ENCODE data around the gene OBSCN. TPM values are rescaled to one million over a fixed set of nuclear protein-coding genes. Genes with fewer than 3 reads are reported as not detected.

OBSCN gene
- total RNA-seq, 2 experiments from 2014 or later, result 29.5 to 45.2 TPM

DNA sequence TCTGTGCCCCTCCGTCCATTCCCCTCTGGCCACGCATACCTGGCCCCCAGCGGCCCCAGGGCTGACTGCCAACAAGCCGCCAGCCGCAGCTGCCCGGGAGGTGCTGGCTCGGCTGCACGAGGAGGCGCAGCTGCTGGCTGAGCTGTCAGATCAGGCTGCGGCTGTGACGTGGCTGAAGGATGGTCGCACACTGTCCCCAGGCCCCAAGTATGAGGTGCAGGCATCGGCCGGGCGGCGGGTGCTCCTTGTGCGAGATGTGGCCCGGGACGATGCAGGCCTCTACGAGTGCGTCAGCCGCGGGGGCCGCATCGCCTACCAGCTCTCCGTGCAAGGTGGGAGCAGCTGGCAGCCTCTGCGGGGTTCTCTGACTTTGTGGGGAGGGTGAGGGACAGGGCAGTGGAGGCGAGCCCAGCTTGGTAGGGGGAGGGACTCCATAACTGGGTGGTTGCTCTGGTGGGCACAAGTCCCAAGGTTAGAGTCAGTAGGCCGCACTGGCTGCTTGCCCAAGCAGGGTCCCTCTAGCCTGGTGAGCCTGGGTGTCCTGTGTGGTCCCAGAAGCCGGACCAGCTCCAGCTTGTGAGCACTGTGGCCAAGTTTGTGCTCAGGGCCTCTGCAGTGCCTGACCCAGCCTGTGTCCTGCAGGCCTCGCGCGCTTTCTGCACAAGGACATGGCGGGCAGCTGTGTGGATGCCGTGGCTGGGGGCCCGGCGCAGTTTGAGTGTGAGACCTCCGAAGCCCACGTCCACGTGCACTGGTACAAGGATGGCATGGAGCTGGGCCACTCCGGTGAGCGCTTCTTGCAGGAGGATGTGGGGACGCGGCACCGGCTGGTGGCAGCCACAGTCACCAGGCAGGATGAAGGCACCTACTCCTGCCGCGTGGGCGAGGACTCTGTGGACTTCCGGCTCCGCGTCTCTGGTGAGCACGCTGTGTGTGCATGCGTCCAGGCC, 8.8 kb downstream of the OBSCN start:
- BruUV-seq (replicated peaks), result no TSS peak
- Histone ChIP-seq H3K27ac (ENCODE audit: low read depth, low read length, poor library complexity, severe bottlenecking) (no peak overlapping the region), H3K9me3 (ENCODE audit: low read length) (no peaks in the 10 kb centered on the region), H3K79me2 (ENCODE audit: insufficient read depth, low read depth, low read length) (no peaks in the 10 kb centered on the region), H4K20me1 (ENCODE audit: insufficient read depth, low read length) (no peaks in the 10 kb centered on the region), H3K4me3 (ENCODE audit: low read depth, low read length, poor library complexity, severe bottlenecking) (no peak overlapping the region), H3K4me2 (ENCODE audit: low read length) (no peak overlapping the region), H3K4me1 (ENCODE audit: insufficient read depth, low read length, poor library complexity, severe bottlenecking) (peaks cover 12% of the 10 kb centered on the region), H3K36me3 (ENCODE audit: insufficient read depth, low read length) (peaks cover 22% of the 10 kb centered on the region; the same call in 1 of the 2 replicates), H3K9me2 (ENCODE audit: insufficient read depth, low read length) (no peaks in the 10 kb centered on the region), H2AFZ (ENCODE audit: low read length) (no peak overlapping the region)
- TF ChIP-seq EZH2phosphoT487 (IDR thresholded peaks at IDR 0.05; ENCODE audit: borderline replicate concordance, low read depth, low read length), result no peak
- TF ChIP-seq, protein P1, sequence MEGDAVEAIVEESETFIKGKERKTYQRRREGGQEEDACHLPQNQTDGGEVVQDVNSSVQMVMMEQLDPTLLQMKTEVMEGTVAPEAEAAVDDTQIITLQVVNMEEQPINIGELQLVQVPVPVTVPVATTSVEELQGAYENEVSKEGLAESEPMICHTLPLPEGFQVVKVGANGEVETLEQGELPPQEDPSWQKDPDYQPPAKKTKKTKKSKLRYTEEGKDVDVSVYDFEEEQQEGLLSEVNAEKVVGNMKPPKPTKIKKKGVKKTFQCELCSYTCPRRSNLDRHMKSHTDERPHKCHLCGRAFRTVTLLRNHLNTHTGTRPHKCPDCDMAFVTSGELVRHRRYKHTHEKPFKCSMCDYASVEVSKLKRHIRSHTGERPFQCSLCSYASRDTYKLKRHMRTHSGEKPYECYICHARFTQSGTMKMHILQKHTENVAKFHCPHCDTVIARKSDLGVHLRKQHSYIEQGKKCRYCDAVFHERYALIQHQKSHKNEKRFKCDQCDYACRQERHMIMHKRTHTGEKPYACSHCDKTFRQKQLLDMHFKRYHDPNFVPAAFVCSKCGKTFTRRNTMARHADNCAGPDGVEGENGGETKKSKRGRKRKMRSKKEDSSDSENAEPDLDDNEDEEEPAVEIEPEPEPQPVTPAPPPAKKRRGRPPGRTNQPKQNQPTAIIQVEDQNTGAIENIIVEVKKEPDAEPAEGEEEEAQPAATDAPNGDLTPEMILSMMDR (conservative IDR thresholded peaks at IDR 0.05; ENCODE audit: low read length), result no peak
- ChIA-PET POLR2A (no interaction called here), CTCF (ENCODE audit: unreplicated experiment) (no interaction called here)
- DNase-seq (ENCODE audit: low spot score), result no peak
- intact Hi-C loops (cut with micrococcal nuclease; ENCODE audit: unreplicated experiment), result no loop called here

DNA sequence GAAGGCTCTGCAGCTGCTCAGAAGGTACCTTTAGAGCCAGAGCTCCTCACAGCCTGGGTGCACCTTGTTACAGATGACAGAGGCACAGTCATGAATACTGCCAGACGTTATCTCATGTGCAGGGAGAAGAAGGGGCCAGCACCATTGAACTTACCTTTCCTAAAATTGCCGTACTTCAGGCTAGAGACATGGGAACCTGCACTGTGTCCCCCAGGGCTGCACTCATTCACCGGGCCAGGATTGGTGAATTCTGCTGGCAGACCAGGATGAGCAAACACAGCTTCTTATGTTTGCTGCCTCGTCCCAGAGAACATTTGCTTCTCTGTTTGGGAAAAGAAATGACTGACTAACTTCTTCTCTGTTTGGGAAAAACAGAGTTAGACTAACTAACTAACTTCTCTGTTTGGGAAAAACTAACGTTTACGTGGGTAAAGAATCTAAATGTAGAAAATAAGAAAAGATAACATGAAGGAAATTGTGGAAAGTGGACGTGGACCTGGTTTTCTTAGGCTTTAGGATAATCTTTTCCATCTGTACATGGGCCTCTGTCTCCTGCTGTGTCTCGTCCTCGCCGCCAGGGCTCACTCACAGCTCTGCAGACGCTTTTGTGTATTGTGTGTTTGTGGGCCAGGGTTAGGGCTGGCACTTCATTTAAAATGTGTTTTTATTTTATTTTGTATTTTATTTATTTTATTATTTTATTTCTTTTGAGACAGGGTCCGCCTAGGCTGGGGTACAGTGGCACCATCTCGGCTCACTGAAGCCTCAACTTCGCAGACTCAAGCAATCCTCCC, 9.9 kb downstream of the OBSCN start:
- POLR2A ChIA-PET, result no interaction called here
- H3K9me3 ChIP-seq (ENCODE audit: low read length), result no peaks in the 10 kb centered on the region
- no TSS peak for BruUV-seq (replicated peaks)
- H3K36me3 ChIP-seq (ENCODE audit: insufficient read depth, low read length), result peaks cover 22% of the 10 kb centered on the region; the same call in 1 of the 2 replicates
- intact Hi-C loops (cut with micrococcal nuclease; ENCODE audit: unreplicated experiment), result no loop called here
- CTCF ChIA-PET (ENCODE audit: unreplicated experiment), result no interaction called here
- H3K4me1 ChIP-seq (ENCODE audit: insufficient read depth, low read length, poor library complexity, severe bottlenecking), result peaks cover 9% of the 10 kb centered on the region
- no peak overlapping the region for H3K27ac ChIP-seq (ENCODE audit: low read depth, low read length, poor library complexity, severe bottlenecking)
- H3K4me2 ChIP-seq (ENCODE audit: low read length), result no peak overlapping the region
- H2AFZ ChIP-seq (ENCODE audit: low read length), result no peak overlapping the region
- DNase-seq (ENCODE audit: low spot score), result no peak
- no peak overlapping the region for H3K4me3 ChIP-seq (ENCODE audit: low read depth, low read length, poor library complexity, severe bottlenecking)
- no peaks in the 10 kb centered on the region for H3K79me2 ChIP-seq (ENCODE audit: insufficient read depth, low read depth, low read length)
- no peaks in the 10 kb centered on the region for H3K9me2 ChIP-seq (ENCODE audit: insufficient read depth, low read length)
- TF ChIP-seq EZH2phosphoT487 (IDR thresholded peaks at IDR 0.05; ENCODE audit: borderline replicate concordance, low read depth, low read length), result no peak
- TF ChIP-seq, protein P1 (conservative IDR thresholded peaks at IDR 0.05; ENCODE audit: low read length), result no peak
- H4K20me1 ChIP-seq (ENCODE audit: insufficient read depth, low read length), result no peaks in the 10 kb centered on the region

Measured in OCI-LY7 (cell line).